SIG-M5 treated with dmso at 0.1 percent for 504 hours (cell line): ENCODE results near the gene ARL8A.
"Not testable (repeated sequence)": the region's sequence is repeated elsewhere in the genome, so short reads cannot be mapped to it uniquely, and the experiment has no call there.

ENCODE experiments used
- DNase-seq: peaks from one replicate; lab custom pipeline; 2025; ENCODE audit not compliant: unreplicated experiment; lab: John Stamatoyannopoulos, UW

ARL8A gene

GRCh38 chr1:202144402-202145067 is at the start of gene ARL8A:
ARL8A (minus strand) TSS chr1:202144737; CDS start chr1:202144572, 165 bp downstream.
- peak; percentile 46 for DNase-seq

GRCh38 chr1:202194328-202194648 is 49.8 kb upstream of the ARL8A start:
- DNase-seq = no peak

- DNase-seq = no peak
Measured at GRCh38 chr1:202193614-202194327, 49.2 kb upstream of the ARL8A start, which contains the start of gene LGR6. LGR6 (plus strand) TSS chr1:202193799; CDS start chr1:202193990, 191 bp downstream.

- DNase-seq = peak; percentile 52
Measured at GRCh38 chr1:202192770-202193613, 48.5 kb upstream of the ARL8A start.

- DNase-seq = not testable (repeated sequence)
Measured at GRCh38 chr1:202191391-202191790, 46.9 kb upstream of the ARL8A start.

- DNase-seq = no peak
Measured at GRCh38 chr1:202189918-202190715, 45.6 kb upstream of the ARL8A start.

GRCh38 chr1:202189001-202189790 is 44.7 kb upstream of the ARL8A start:
- peak; percentile 74 for DNase-seq

- DNase-seq = no peak
Measured at GRCh38 chr1:202187697-202188407, 43.3 kb upstream of the ARL8A start.

- no peak for DNase-seq
Measured at GRCh38 chr1:202187041-202187671, 42.6 kb upstream of the ARL8A start.

GRCh38 chr1:202186327-202186726 is 41.8 kb upstream of the ARL8A start:
- no peak for DNase-seq

GRCh38 chr1:202184750-202185460 is 40.4 kb upstream of the ARL8A start:
- peak; percentile 88 for DNase-seq

- DNase-seq = no peak
Measured at GRCh38 chr1:202182040-202182877, 37.7 kb upstream of the ARL8A start.

- DNase-seq = no peak
Measured at GRCh38 chr1:202181586-202181985, 37.0 kb upstream of the ARL8A start.

- DNase-seq = not testable (repeated sequence)
Measured at GRCh38 chr1:202180751-202181139, 36.2 kb upstream of the ARL8A start.

- no peak for DNase-seq
Measured at GRCh38 chr1:202179828-202180750, 35.6 kb upstream of the ARL8A start.
